Astrocyte (in vitro differentiated cells and primary cell): ENCODE results near the gene CCDC187. TPM values are rescaled to one million over a fixed set of nuclear protein-coding genes. Genes with fewer than 3 reads are reported as not detected.

ENCODE experiments used
- DNase-seq: peaks from one replicate; pipeline ENCODE4 v3.0.0-alpha.2; 2010; ENCODE audit warnings: low read depth
- FAIRE-seq: peaks from 2 replicates; lab custom pipeline; 2011; peaks lifted over from hg19 to GRCh38; lab: Jason Lieb, UNC
- H2AFZ ChIP-seq: 2 replicates; pipeline ENCODE4 v1.6.0; 2012; ENCODE audit warnings: low read depth, low read length, inconsistent platforms
- H3K27ac ChIP-seq: 2 replicates; pipeline ENCODE4 v1.5.1; 2011; ENCODE audit warnings: low read depth, low read length, inconsistent platforms
- H3K27me3 ChIP-seq: 2 replicates; pipeline ENCODE4 v1.6.0; 2011; ENCODE audit warnings: low read length, inconsistent platforms; ENCODE audit not compliant: insufficient read depth
- H3K36me3 ChIP-seq: 2 replicates; pipeline ENCODE4 v1.5.1; 2011; ENCODE audit warnings: low read length, inconsistent platforms; ENCODE audit not compliant: insufficient read depth
- H3K4me1 ChIP-seq: 2 replicates; pipeline ENCODE4 v1.5.1; 2011; ENCODE audit warnings: low read length, inconsistent platforms; ENCODE audit not compliant: insufficient read depth
- H3K4me2 ChIP-seq: 2 replicates; pipeline ENCODE4 v1.6.0; 2012; ENCODE audit warnings: low read length, inconsistent platforms
- H3K4me3 ChIP-seq: 2 replicates; pipeline ENCODE4 v1.5.1; 2011; ENCODE audit warnings: low read depth, mild to moderate bottlenecking, low read length, inconsistent platforms; ENCODE audit not compliant: insufficient read depth
- H3K79me2 ChIP-seq: 2 replicates; pipeline ENCODE4 v1.6.0; 2012; ENCODE audit warnings: mild to moderate bottlenecking, low read length, inconsistent platforms; ENCODE audit not compliant: insufficient read depth
- H3K9ac ChIP-seq: 2 replicates; pipeline ENCODE4 v1.6.0; 2012; ENCODE audit warnings: mild to moderate bottlenecking, low read length, inconsistent platforms
- H3K9me3 ChIP-seq: 2 replicates; pipeline ENCODE4 v1.5.1; 2012; ENCODE audit warnings: low read depth, mild to moderate bottlenecking, low read length, inconsistent platforms; ENCODE audit not compliant: insufficient read depth
- H4K20me1 ChIP-seq: 2 replicates; pipeline ENCODE4 v1.6.0; 2012; ENCODE audit warnings: low read length, inconsistent platforms; ENCODE audit not compliant: insufficient read depth
- H3K27ac Mint-ChIP-seq: one replicate; pipeline ENCODE4 v1.8.0; 2021; ENCODE audit warnings: mild to moderate bottlenecking, mixed read lengths; ENCODE audit not compliant: unreplicated experiment
- H3K27me3 Mint-ChIP-seq: one replicate; pipeline ENCODE4 v1.8.0; 2021; ENCODE audit warnings: low read depth, mixed read lengths; ENCODE audit not compliant: unreplicated experiment
- H3K36me3 Mint-ChIP-seq: one replicate; pipeline ENCODE4 v1.8.0; 2021; ENCODE audit warnings: low read depth, mixed read lengths; ENCODE audit not compliant: unreplicated experiment
- H3K4me1 Mint-ChIP-seq: one replicate; pipeline ENCODE4 v1.8.0; 2021; ENCODE audit warnings: low read depth, mixed read lengths; ENCODE audit not compliant: unreplicated experiment
- H3K4me3 Mint-ChIP-seq: one replicate; pipeline ENCODE4 v1.8.0; 2021; ENCODE audit warnings: mild to moderate bottlenecking, moderate library complexity, mixed read lengths; ENCODE audit not compliant: unreplicated experiment
- H3K9me3 Mint-ChIP-seq: one replicate; pipeline ENCODE4 v1.8.0; 2021; ENCODE audit warnings: mild to moderate bottlenecking, mixed read lengths; ENCODE audit not compliant: unreplicated experiment
- EZH2 ChIP-seq: IDR thresholded peaks from 2 replicates; pipeline ENCODE4 v1.6.1; 2012; ENCODE audit warnings: mild to moderate bottlenecking, low read length, inconsistent platforms; ENCODE audit not compliant: insufficient read depth
- total RNA-seq: library from RNA; stranded (reverse); gene quantifications from 2 replicates; pipeline ENCODE4 v1.2.1, GENCODE V29; 2021
- TF ChIP-seq, protein P1 (sequence below): IDR thresholded peaks from 2 replicates; pipeline ENCODE4 v1.5.1; 2011; ENCODE audit warnings: low read depth, mild to moderate bottlenecking, inconsistent platforms, low read length, moderate library complexity; ENCODE audit not compliant: insufficient read depth

Gene CCDC187
- total RNA-seq, 1 donor from 2014 or later = 0.09 TPM

DNA sequence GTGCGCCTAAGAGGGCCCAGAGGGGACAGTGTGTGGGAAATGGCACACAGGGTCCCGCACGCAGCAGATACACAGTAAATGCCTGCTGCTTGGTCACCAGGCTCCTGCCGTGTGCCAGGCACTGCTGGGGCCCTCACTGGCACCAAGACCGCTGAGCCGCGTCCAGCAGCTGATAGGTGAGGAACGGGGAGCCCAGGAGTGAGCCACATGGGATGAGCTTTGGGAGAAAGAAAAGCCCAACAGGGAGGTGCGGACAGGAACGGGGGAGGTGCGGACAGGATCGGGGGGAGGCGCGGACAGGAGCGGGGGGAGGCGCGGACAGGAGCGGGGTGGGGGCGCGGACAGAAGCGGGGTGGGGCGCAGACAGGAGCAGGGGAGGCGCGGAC, 40.0 kb upstream of the CCDC187 start:
- no peak overlapping the region for H3K9ac ChIP-seq
- H3K9me3 ChIP-seq = no peaks in the 10 kb centered on the region
- H3K27me3 ChIP-seq = no peaks in the 10 kb centered on the region
- H3K4me2 ChIP-seq = no peak overlapping the region
- FAIRE-seq (no peak), DNase-seq (no peak)
- no peaks in the 10 kb centered on the region for H3K27me3 Mint-ChIP-seq
- H3K4me3 ChIP-seq = no peak overlapping the region
- no peak overlapping the region for H2AFZ ChIP-seq
- H3K4me1 ChIP-seq = peaks cover 16% of the 10 kb centered on the region
- H4K20me1 ChIP-seq = peaks cover 67% of the 10 kb centered on the region
- no peaks in the 10 kb centered on the region for H3K79me2 ChIP-seq
- no peaks in the 10 kb centered on the region for H3K36me3 ChIP-seq
- H3K36me3 Mint-ChIP-seq = peaks cover 5% of the 10 kb centered on the region
- peaks cover 2% of the 10 kb centered on the region for H3K4me1 Mint-ChIP-seq
- H3K4me3 Mint-ChIP-seq = no peak overlapping the region
- no peak overlapping the region for H3K27ac ChIP-seq
- TF ChIP-seq, protein P1, sequence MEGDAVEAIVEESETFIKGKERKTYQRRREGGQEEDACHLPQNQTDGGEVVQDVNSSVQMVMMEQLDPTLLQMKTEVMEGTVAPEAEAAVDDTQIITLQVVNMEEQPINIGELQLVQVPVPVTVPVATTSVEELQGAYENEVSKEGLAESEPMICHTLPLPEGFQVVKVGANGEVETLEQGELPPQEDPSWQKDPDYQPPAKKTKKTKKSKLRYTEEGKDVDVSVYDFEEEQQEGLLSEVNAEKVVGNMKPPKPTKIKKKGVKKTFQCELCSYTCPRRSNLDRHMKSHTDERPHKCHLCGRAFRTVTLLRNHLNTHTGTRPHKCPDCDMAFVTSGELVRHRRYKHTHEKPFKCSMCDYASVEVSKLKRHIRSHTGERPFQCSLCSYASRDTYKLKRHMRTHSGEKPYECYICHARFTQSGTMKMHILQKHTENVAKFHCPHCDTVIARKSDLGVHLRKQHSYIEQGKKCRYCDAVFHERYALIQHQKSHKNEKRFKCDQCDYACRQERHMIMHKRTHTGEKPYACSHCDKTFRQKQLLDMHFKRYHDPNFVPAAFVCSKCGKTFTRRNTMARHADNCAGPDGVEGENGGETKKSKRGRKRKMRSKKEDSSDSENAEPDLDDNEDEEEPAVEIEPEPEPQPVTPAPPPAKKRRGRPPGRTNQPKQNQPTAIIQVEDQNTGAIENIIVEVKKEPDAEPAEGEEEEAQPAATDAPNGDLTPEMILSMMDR = no peak
- TF ChIP-seq EZH2 = no peak
- H3K9me3 Mint-ChIP-seq = no peaks in the 10 kb centered on the region
- H3K27ac Mint-ChIP-seq = no peak overlapping the region

DNA sequence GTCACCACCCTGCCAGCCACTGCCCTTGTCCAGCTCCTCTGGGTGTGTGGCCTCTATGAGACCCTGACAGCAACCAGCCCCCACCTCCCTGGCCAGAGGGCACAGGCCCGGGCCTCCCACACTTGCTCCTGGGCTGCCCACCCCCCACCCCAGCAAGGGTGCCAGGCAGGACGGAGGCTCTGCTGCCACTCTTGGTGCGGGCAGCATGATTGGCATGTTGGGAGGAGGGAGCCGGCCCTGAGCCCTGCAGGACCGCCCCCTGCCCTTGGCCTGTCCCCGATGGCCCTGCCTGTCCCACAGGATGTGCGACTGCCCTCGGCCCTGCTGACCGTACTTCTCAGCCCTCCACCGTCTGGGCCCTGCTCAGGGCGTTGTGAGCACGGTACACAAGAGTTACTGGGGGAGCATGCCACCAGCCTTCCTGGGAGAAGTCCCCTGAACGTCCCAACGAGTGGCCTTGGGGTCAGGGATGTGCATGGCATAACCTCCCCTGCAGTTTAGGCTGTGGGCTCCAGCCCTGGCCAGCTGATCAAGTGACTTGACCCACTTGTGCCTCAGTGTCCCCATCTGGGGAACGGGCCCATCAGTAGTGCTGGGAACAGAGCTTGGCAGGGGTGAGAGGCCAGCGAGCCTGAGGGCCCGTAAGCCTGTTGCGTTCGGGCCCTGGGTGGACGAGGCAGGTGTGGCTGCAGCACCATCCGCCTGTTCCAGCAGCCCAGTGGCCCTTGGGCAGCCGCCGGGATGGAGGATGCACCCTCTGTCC, 39.4 kb upstream of the CCDC187 start:
- Histone ChIP-seq H3K27me3 (no peaks in the 10 kb centered on the region), H3K79me2 (no peaks in the 10 kb centered on the region), H3K4me2 (peak overlapping the region; percentile 70), H3K36me3 (peaks cover 2% of the 10 kb centered on the region), H3K9me3 (no peaks in the 10 kb centered on the region), H3K27ac (no peak overlapping the region), H4K20me1 (peaks cover 69% of the 10 kb centered on the region), H3K9ac (no peak overlapping the region), H2AFZ (no peak overlapping the region), H3K4me3 (no peak overlapping the region), H3K4me1 (peaks cover 16% of the 10 kb centered on the region)
- TF ChIP-seq, protein P1 = no peak
- TF ChIP-seq EZH2 = no peak
- FAIRE-seq (no peak), DNase-seq (no peak)
- Mint-ChIP-seq H3K27me3 (no peaks in the 10 kb centered on the region), H3K4me1 (peaks cover 2% of the 10 kb centered on the region), H3K36me3 (peaks cover 5% of the 10 kb centered on the region), H3K27ac (no peak overlapping the region), H3K4me3 (no peak overlapping the region), H3K9me3 (no peaks in the 10 kb centered on the region)
